Measurements from ENCODE around the gene PLA2G4B.
"Not testable (repeated sequence)": the region's sequence is repeated elsewhere in the genome, so short reads cannot be mapped to it uniquely, and the experiment has no call there.

The PLA2G4B gene

DNA sequence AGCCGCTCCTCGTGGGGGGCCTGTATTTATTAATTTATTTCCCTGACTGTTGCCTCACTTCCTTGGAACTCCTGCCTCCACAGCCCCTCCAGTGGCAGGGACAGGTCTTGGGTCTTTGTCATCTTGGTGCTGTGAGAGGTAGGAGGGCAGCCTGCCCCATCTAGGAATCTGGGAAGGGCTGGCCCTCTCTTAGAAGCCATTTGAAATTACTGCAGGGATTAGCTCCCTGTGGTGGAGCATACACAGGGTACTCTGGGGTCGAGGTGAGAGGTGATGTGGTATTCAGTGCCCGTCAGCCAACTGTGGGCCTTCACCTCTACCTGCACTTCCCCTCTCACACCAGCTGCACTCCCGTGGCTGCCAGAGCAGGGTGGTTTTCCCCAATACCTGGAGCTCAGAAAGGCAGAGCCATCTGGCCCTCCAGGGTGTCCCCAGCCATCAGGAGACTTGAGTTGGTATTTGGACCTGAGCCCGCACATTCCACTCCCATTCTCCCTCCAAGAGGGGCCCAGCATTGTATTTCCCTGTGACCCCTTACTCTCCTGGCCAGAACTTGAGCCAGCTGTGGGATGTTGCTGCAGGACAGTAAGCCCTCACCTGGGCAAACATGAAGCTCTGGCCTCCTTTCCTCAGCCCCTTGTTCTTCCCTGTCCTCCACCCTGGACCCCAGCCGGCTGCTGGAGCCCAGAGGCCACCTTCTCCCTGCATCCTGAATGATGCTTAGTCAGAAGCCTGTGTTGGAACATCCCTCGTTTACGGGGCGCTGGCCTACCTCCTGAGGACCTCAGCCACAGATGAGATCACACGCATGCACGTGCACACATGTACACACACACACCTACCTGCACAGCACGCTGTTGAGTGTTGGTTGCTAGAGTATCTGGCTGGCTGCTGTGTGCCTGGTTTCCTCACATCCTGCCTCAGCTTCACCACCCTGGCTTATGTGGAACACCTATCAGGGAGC, 12.8 kb upstream of the PLA2G4B start:
- Histone ChIP-seq H3K27me3 (ENCODE audit: control insufficient read depth in 5 of 5, insufficient read depth in 4 of 5, low read length in 5 of 5) (no peaks in the 10 kb centered on the region), H3K9me3 (ENCODE audit: control insufficient read depth in 5 of 5, low read length in 5 of 5) (no peaks in the 10 kb centered on the region), H3K4me1 (ENCODE audit: control insufficient read depth in 5 of 5, insufficient read depth in 5 of 5, low read length in 5 of 5) (peaks cover 0 to 26% (median 23%) of the 10 kb centered on the region in 5 donors), H3K9ac (ENCODE audit: low read length in 5 of 5) (no peak overlapping the region), H3K36me3 (ENCODE audit: control insufficient read depth in 5 of 5, insufficient read depth in 5 of 5, low read length in 5 of 5) (peaks cover 0 to 59% (median 41%) of the 10 kb centered on the region in 5 donors), H3K27ac (ENCODE audit: low read depth, low read length) (no peak overlapping the region), H3K4me3 (ENCODE audit: low read depth in 1 of 5, low read length in 5 of 5) (no peak overlapping the region)

DNA sequence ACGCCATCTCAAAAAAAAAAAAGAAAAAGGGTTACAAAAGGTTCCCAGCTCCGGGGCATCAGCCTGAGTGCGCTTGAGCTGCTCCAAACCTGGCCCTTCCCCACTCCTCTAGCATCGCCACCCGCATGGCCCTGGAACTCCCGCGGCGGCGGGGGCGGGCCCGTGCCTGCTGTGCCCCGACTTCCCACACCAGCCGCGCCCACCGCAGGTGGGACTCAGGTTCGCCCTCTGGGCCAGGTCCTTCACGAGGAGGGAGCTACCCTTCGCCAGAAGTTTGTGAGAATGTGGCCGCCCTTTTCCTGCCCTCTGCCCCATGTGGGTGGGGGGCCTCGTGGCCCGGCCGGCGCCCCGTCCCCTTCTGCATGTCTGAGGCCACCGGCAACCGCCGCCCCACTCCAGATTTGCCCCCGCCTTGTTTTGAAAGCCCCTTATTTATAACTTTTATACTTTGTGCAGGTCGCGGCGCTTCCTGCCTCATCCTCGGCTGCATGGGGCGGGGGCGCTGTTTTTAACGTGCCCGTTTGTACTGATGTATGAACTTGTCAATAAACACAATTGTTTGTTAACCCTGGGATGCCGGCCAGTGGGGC, 11.3 kb upstream of the PLA2G4B start:
- Histone ChIP-seq H3K27ac (ENCODE audit: low read depth, low read length) (no peak overlapping the region), H3K4me1 (ENCODE audit: control insufficient read depth in 5 of 5, insufficient read depth in 5 of 5, low read length in 5 of 5) (peaks cover 0 to 26% (median 23%) of the 10 kb centered on the region in 5 donors)

DNA sequence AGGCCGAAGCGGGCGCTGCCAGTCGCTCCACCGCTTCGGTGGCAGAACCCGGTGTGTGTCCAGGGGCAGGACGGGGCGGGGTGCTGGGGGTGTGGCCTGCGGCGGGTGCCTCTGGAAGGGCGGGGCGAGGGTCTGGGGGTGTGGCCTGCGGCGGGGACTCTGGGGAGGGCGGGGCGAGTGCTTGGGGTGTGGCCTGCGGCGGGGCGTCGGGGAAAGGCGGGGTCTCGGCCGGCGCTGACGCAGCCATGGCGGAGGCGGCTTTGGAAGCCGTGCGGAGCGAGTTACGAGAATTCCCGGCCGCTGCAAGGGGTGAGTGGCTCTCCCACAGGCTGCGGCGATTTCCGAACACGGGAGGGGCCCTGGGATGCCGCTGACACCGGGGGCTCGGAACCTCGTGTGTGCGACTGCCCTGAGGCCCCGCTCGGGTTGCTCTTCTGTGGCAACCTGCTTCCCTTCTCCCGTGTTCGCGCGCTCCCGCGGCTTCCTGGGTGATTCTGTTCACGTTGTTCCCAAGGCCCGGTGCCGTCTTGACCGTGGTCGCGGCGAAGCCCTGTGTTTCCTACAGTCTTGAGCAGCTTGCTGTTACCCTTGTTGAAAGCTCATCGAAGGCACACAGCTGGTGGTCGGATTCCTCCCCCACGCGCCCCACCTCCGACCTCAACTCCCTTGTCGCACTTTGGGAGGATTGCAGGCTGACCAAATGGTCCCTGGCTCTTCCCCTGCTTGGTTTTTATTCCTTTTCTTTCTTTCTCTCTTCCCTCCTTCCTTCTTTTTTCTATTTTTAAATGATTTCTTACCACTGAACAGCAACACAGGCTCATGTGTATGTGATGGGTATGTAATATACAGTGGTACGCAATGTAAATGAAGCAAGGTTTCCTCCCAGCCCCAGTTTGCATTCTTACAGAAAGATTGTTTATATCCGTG, 10.5 kb upstream of the PLA2G4B start, which contains the start of gene JMJD7:
Gene JMJD7 (plus strand): TSS at position 213 of the 927 bp plus-strand sequence. CDS start 33 bp downstream, at position 246.
- no peaks in the 10 kb centered on the region for H3K27me3 ChIP-seq (ENCODE audit: control insufficient read depth in 5 of 5, insufficient read depth in 4 of 5, low read length in 5 of 5)
- peak within 1 kb of the TSS; percentile 70 for H3K27ac ChIP-seq (ENCODE audit: low read depth, low read length)
- no peaks in the 10 kb centered on the region for H3K9me3 ChIP-seq (ENCODE audit: control insufficient read depth in 5 of 5, low read length in 5 of 5)
- H3K4me3 ChIP-seq (ENCODE audit: low read depth in 1 of 5, low read length in 5 of 5) = peak within 1 kb of the TSS; percentile 82 to 93 (median 90)
- H3K36me3 ChIP-seq (ENCODE audit: control insufficient read depth in 5 of 5, insufficient read depth in 5 of 5, low read length in 5 of 5) = peaks cover 0 to 52% (median 34%) of the 10 kb centered on the region in 5 donors
- peak within 1 kb of the TSS; percentile 78 to 93 (median 89) for H3K9ac ChIP-seq (ENCODE audit: low read length in 5 of 5)
- peaks cover 0 to 32% (median 23%) of the 10 kb centered on the region in 5 donors for H3K4me1 ChIP-seq (ENCODE audit: control insufficient read depth in 5 of 5, insufficient read depth in 5 of 5, low read length in 5 of 5)

More for the DNA sequence above, 11.3 kb upstream of the PLA2G4B start:
- Histone ChIP-seq H3K27me3 (ENCODE audit: control insufficient read depth in 5 of 5, insufficient read depth in 4 of 5, low read length in 5 of 5) (no peaks in the 10 kb centered on the region), H3K9me3 (ENCODE audit: control insufficient read depth in 5 of 5, low read length in 5 of 5) (no peaks in the 10 kb centered on the region), H3K4me3 (ENCODE audit: low read depth in 1 of 5, low read length in 5 of 5) (peak overlapping the region in 4 of 5 donors; percentile 58 to 92 (median 78)), H3K36me3 (ENCODE audit: control insufficient read depth in 5 of 5, insufficient read depth in 5 of 5, low read length in 5 of 5) (peaks cover 0 to 56% (median 38%) of the 10 kb centered on the region in 5 donors), H3K9ac (ENCODE audit: low read length in 5 of 5) (peak overlapping the region in 3 of 5 donors; percentile 59 to 63 (median 61))

GRCh38 chr15:41828807-41829141, 9.9 kb upstream of the PLA2G4B start:
- Histone ChIP-seq H3K27ac (ENCODE audit: low read depth, low read length) (peak overlapping the region; percentile 70), H3K4me3 (ENCODE audit: low read depth in 1 of 5, low read length in 5 of 5) (peak overlapping the region; percentile 82 to 93 (median 90)), H3K9me3 (ENCODE audit: control insufficient read depth in 5 of 5, low read length in 5 of 5) (no peaks in the 10 kb centered on the region), H3K4me1 (ENCODE audit: control insufficient read depth in 5 of 5, insufficient read depth in 5 of 5, low read length in 5 of 5) (peaks cover 0 to 32% (median 23%) of the 10 kb centered on the region in 5 donors), H3K27me3 (ENCODE audit: control insufficient read depth in 5 of 5, insufficient read depth in 4 of 5, low read length in 5 of 5) (no peaks in the 10 kb centered on the region), H3K36me3 (ENCODE audit: control insufficient read depth in 5 of 5, insufficient read depth in 5 of 5, low read length in 5 of 5) (peaks cover 0 to 46% (median 27%) of the 10 kb centered on the region in 5 donors), H3K9ac (ENCODE audit: low read length in 5 of 5) (peak overlapping the region; percentile 78 to 93 (median 89))

DNA sequence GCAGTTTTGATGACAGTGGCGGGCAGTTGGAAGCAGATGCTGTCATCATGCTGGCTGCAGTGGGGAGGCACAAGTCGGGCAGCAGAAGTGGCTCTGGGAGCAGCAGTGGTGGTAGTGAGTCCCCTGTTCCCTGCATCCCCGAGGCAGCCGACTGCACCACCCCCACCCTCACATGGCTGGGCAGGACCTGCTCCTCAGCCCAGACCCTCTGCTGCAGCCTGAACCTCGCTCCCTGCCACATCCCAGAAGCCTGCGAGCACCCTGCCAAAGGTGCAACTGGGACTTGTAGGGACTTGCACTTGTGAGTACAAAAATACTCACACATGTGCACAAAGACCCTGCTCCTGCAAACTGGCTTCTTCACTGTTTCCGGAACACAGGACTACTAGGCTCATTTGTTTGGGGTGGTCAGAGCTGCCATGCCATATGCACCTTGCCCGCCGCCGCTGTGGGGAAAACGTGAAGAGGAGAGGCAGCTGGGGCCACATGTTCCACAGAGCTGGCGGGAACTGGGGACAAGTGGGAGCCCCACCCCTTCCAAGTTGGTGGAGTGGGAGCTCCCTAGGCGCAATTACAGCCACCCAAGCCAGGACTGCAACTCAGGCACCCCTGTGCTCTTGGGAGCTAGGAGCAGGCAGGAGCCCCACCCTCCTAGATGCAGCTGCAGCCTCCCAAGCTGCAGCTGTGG, 8.5 kb upstream of the PLA2G4B start:
- Histone ChIP-seq H3K4me3 (ENCODE audit: low read depth in 1 of 5, low read length in 5 of 5) (no peak overlapping the region), H3K27ac (ENCODE audit: low read depth, low read length) (no peak overlapping the region), H3K9ac (ENCODE audit: low read length in 5 of 5) (no peak overlapping the region), H3K4me1 (ENCODE audit: control insufficient read depth in 5 of 5, insufficient read depth in 5 of 5, low read length in 5 of 5) (peaks cover 0 to 32% (median 23%) of the 10 kb centered on the region in 5 donors), H3K36me3 (ENCODE audit: control insufficient read depth in 5 of 5, insufficient read depth in 5 of 5, low read length in 5 of 5) (peaks cover 0 to 38% (median 20%) of the 10 kb centered on the region in 5 donors), H3K9me3 (ENCODE audit: control insufficient read depth in 5 of 5, low read length in 5 of 5) (no peaks in the 10 kb centered on the region), H3K27me3 (ENCODE audit: control insufficient read depth in 5 of 5, insufficient read depth in 4 of 5, low read length in 5 of 5) (no peaks in the 10 kb centered on the region)

DNA sequence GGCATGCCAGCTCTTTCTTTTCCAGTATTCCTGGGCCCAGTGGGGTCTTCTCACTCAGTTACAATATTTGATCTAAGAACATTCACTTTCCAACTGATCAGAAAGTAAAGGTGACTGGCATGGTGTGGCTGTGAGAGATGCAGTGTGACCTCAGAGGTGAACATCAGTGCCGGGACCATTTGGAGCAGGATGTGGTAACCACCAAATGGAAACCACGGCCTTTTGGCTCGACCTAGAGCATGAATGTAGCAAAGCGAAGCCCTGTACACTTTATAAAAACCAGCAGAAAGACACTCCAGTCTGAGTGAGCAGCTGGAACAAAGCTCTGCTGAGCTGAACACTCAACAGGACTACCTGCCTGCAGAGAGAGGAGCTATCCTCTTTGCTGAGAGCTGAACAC, 7.4 kb upstream of the PLA2G4B start:
- not testable (repeated sequence) for H3K27ac ChIP-seq (ENCODE audit: low read depth, low read length); H3K9ac ChIP-seq (ENCODE audit: low read length in 5 of 5); H3K4me3 ChIP-seq (ENCODE audit: low read depth in 1 of 5, low read length in 5 of 5); H3K27me3 ChIP-seq (ENCODE audit: control insufficient read depth in 5 of 5, insufficient read depth in 4 of 5, low read length in 5 of 5); H3K9me3 ChIP-seq (ENCODE audit: control insufficient read depth in 5 of 5, low read length in 5 of 5)
- Histone ChIP-seq H3K4me1 (ENCODE audit: control insufficient read depth in 5 of 5, insufficient read depth in 5 of 5, low read length in 5 of 5) (peaks cover 0 to 32% (median 23%) of the 10 kb centered on the region in 5 donors), H3K36me3 (ENCODE audit: control insufficient read depth in 5 of 5, insufficient read depth in 5 of 5, low read length in 5 of 5) (peaks cover 0 to 35% (median 22%) of the 10 kb centered on the region in 5 donors)

GRCh38 chr15:41832208-41832607, 6.4 kb upstream of the PLA2G4B start:
- Histone ChIP-seq H3K36me3 (ENCODE audit: control insufficient read depth in 5 of 5, insufficient read depth in 5 of 5, low read length in 5 of 5) (peaks cover 0 to 43% (median 31%) of the 10 kb centered on the region in 5 donors), H3K9ac (ENCODE audit: low read length in 5 of 5) (no peak overlapping the region), H3K27me3 (ENCODE audit: control insufficient read depth in 5 of 5, insufficient read depth in 4 of 5, low read length in 5 of 5) (no peaks in the 10 kb centered on the region), H3K4me1 (ENCODE audit: control insufficient read depth in 5 of 5, insufficient read depth in 5 of 5, low read length in 5 of 5) (peaks cover 0 to 30% (median 22%) of the 10 kb centered on the region in 5 donors), H3K4me3 (ENCODE audit: low read depth in 1 of 5, low read length in 5 of 5) (no peak overlapping the region), H3K9me3 (ENCODE audit: control insufficient read depth in 5 of 5, low read length in 5 of 5) (no peaks in the 10 kb centered on the region), H3K27ac (ENCODE audit: low read depth, low read length) (no peak overlapping the region)

DNA sequence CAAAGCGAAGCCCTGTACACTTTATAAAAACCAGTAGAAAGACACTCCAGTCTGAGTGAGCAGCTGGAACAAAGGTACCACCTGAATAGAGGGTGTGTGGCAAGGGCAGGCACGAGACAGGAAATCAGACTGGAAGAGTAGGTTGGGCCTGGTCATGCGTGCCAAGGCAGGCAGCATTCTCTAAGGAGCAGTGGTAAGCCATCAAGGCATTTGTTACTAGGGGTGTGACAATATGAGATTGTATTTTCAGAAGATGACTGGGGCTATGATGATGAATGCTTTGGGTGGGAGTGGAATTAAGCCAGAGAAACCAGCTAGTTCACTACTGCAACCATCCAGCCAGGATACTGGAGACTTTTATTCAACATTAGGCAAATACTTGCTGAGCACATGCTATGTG, 5.8 kb upstream of the PLA2G4B start:
- H3K4me3 ChIP-seq (ENCODE audit: low read depth in 1 of 5, low read length in 5 of 5) = no peak overlapping the region

DNA sequence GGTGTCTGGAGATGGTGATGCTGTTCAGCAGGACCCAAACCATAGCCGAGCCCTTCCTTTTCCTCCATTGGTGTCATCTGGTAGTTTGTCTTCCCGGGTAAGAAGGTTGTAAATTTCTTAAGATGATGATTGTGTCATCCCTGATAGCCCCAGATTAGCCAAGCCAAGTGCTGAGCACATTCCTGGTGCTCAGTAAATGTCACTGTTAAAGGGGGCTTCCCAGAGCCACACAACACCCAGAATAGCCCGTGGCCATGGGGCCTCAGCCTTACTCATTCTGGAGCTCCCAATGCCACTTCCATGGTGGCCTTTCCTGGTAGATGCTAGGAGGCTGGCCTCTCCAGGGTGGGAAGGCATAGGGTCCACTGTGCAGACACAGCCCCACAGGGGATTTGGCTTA, 4.6 kb upstream of the PLA2G4B start:
- no peaks in the 10 kb centered on the region for H3K27me3 ChIP-seq (ENCODE audit: control insufficient read depth in 5 of 5, insufficient read depth in 4 of 5, low read length in 5 of 5)
- no peak overlapping the region for H3K27ac ChIP-seq (ENCODE audit: low read depth, low read length)
- peaks cover 0 to 16% (median 8%) of the 10 kb centered on the region in 5 donors for H3K4me1 ChIP-seq (ENCODE audit: control insufficient read depth in 5 of 5, insufficient read depth in 5 of 5, low read length in 5 of 5)

More for the DNA sequence above, 5.8 kb upstream of the PLA2G4B start:
- H3K27ac ChIP-seq (ENCODE audit: low read depth, low read length) = no peak overlapping the region
- H3K9me3 ChIP-seq (ENCODE audit: control insufficient read depth in 5 of 5, low read length in 5 of 5) = no peaks in the 10 kb centered on the region
- H3K4me1 ChIP-seq (ENCODE audit: control insufficient read depth in 5 of 5, insufficient read depth in 5 of 5, low read length in 5 of 5) = peaks cover 0 to 26% (median 17%) of the 10 kb centered on the region in 5 donors
- H3K36me3 ChIP-seq (ENCODE audit: control insufficient read depth in 5 of 5, insufficient read depth in 5 of 5, low read length in 5 of 5) = peaks cover 0 to 47% (median 33%) of the 10 kb centered on the region in 5 donors
- no peaks in the 10 kb centered on the region for H3K27me3 ChIP-seq (ENCODE audit: control insufficient read depth in 5 of 5, insufficient read depth in 4 of 5, low read length in 5 of 5)
- H3K9ac ChIP-seq (ENCODE audit: low read length in 5 of 5) = no peak overlapping the region

More for the DNA sequence above, 4.6 kb upstream of the PLA2G4B start:
- no peak overlapping the region for H3K4me3 ChIP-seq (ENCODE audit: low read depth in 1 of 5, low read length in 5 of 5)
- H3K36me3 ChIP-seq (ENCODE audit: control insufficient read depth in 5 of 5, insufficient read depth in 5 of 5, low read length in 5 of 5) = peaks cover 0 to 54% (median 37%) of the 10 kb centered on the region in 5 donors
- H3K9ac ChIP-seq (ENCODE audit: low read length in 5 of 5) = no peak overlapping the region
- no peaks in the 10 kb centered on the region for H3K9me3 ChIP-seq (ENCODE audit: control insufficient read depth in 5 of 5, low read length in 5 of 5)
